Colonic mucosa (tissue), 4 donors: Measurements from ENCODE around the gene PLCB1. TPM values are rescaled to one million over a fixed set of nuclear protein-coding genes. Genes with fewer than 3 reads are reported as not detected.

Experiments
- DNase-seq: peaks from one replicate; pipeline ENCODE4 v3.0.0-alpha.2; 2020
- H3K27ac ChIP-seq: fragments of 200-600 bp; one replicate; pipeline ENCODE4 v1.8.0; 2021
- H3K27me3 ChIP-seq: fragments of 200-600 bp; one replicate; pipeline ENCODE4 v1.8.0; 2021
- H3K36me3 ChIP-seq: fragments of 200-600 bp; one replicate; pipeline ENCODE4 v1.8.0; 2021
- H3K4me1 ChIP-seq: fragments of 200-600 bp; one replicate; pipeline ENCODE4 v1.8.0; 2021; ENCODE audit warnings: mild to moderate bottlenecking
- H3K4me3 ChIP-seq: fragments of 200-600 bp; one replicate; pipeline ENCODE4 v1.8.0; 2021
- H3K9ac ChIP-seq, 2 donors: one replicate each; pipeline ENCODE4 v1.7.0; 2013; ENCODE audit warnings: control low read depth in 2 of 2, low read depth in 2 of 2, low read length in 2 of 2
- H3K9me3 ChIP-seq: fragments of 200-600 bp; one replicate; pipeline ENCODE4 v1.8.0; 2021
- intact Hi-C: fragments of 100-400 bp; cut with DNase I; formaldehyde crosslinking; loops from one replicate; pipeline ENCODE4 v1.14.1; 2022
- total RNA-seq, 2 donors: library from RNA; stranded (reverse); fragmentation: NEBNext Ultra II Directional in 1 of 2; extraction: Animal tissue kit (Norgen Biotek cat#: 25700) in 1 of 2; gene quantifications; one replicate each; pipeline ENCODE4 v1.2.1, GENCODE V29; 2021
- TF ChIP-seq, protein P1 (sequence below): fragments of 200-600 bp; IDR thresholded peaks from one replicate; pipeline ENCODE4 v1.8.0; 2022; ENCODE audit warnings: antibody characterized with exemption, mild to moderate bottlenecking
- donor health status: healthy.
- donor health status: DM: no; HTN: no; CAD: no.
- donor health status: DM: no; HTN: no; CAD: no.

PLCB1 gene
- total RNA-seq, 2 donors from 2014 or later, result 8.3 to 9.6 TPM

DNA sequence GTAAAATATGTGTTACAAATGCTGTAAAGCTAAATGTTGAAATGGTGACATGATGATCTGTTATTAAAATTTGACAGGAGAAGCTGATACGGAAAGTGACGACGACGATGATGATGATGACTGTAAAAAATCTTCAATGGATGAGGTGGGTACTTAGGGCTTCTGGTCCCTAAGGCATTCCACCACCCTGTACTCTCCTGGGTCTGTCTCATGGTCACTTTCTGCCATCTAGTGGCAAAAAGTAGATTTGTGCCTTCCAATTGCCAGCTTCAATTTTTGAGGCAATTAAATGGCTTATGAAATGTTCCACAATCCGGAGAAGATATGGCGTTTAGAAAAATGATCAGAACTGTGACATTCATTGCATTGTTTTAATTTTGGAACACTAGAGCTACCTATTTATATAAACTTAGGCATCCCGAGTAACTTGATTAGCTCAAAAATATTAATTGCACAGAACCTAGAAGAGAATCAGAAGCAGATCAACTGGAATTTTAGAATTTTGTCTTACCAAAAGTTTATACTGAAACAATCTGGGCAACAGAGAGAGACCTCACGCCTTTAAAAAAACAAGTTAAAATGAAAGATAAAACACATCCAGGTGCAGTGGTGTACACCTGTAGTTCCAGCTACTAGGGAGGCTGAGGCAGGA, 590.3 kb downstream of the PLCB1 start:
- DNase-seq, result peak; percentile 39
- Histone ChIP-seq H3K4me1 (no peaks in the 10 kb centered on the region), H3K9me3 (no peaks in the 10 kb centered on the region), H3K4me3 (no peak overlapping the region), H3K27me3 (no peaks in the 10 kb centered on the region), H3K9ac (no peak overlapping the region), H3K27ac (no peak overlapping the region), H3K36me3 (no peaks in the 10 kb centered on the region)
- TF ChIP-seq, protein P1, sequence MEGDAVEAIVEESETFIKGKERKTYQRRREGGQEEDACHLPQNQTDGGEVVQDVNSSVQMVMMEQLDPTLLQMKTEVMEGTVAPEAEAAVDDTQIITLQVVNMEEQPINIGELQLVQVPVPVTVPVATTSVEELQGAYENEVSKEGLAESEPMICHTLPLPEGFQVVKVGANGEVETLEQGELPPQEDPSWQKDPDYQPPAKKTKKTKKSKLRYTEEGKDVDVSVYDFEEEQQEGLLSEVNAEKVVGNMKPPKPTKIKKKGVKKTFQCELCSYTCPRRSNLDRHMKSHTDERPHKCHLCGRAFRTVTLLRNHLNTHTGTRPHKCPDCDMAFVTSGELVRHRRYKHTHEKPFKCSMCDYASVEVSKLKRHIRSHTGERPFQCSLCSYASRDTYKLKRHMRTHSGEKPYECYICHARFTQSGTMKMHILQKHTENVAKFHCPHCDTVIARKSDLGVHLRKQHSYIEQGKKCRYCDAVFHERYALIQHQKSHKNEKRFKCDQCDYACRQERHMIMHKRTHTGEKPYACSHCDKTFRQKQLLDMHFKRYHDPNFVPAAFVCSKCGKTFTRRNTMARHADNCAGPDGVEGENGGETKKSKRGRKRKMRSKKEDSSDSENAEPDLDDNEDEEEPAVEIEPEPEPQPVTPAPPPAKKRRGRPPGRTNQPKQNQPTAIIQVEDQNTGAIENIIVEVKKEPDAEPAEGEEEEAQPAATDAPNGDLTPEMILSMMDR, result peak; percentile 64
- intact Hi-C loops, result loop anchor here (5.0 to 10.0 kb wide), 3 partner anchors 590 to 788 kb away; partner anchors contain the start of gene PLCB1

DNA sequence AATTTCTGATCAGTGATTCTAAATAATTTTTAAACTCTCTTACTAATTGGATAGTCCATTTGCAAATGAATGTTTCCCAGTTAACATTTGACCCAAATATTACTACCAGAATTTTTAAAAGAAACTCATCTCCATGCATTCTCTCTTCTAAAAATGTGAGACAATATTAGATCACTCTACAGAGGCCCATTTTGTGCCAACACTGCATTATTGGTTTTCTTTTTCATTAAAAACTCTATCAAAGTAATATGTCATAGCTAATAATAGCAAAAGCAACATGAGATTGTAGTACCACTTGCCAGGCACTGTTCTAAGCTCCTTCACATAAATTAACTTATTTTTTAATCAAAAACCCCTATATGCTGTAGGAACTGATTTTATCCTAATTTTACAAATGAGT, 591.2 kb downstream of the PLCB1 start:
- no peaks in the 10 kb centered on the region for H3K27me3 ChIP-seq
- no peaks in the 10 kb centered on the region for H3K9me3 ChIP-seq
- TF ChIP-seq, protein P1, result no peak
- H3K4me3 ChIP-seq, result no peak overlapping the region
- no peak overlapping the region for H3K27ac ChIP-seq
- H3K4me1 ChIP-seq, result no peaks in the 10 kb centered on the region
- H3K9ac ChIP-seq, result no peak overlapping the region
- intact Hi-C loops, result loop anchor here (5.0 to 10.0 kb wide), 3 partner anchors 591 to 788 kb away; partner anchors contain the start of gene PLCB1
- H3K36me3 ChIP-seq, result no peaks in the 10 kb centered on the region
- DNase-seq, result no peak

GRCh38 chr20:8724884-8725283, 592.8 kb downstream of the PLCB1 start:
- no peak overlapping the region for H3K9ac ChIP-seq
- H3K27me3 ChIP-seq, result no peaks in the 10 kb centered on the region
- TF ChIP-seq, protein P1, result no peak
- no peak for DNase-seq
- no peaks in the 10 kb centered on the region for H3K4me1 ChIP-seq
- no peak overlapping the region for H3K27ac ChIP-seq
- H3K36me3 ChIP-seq, result no peaks in the 10 kb centered on the region
- no peak overlapping the region for H3K4me3 ChIP-seq
- intact Hi-C loops, result loop anchor here (5.0 to 10.0 kb wide), 3 partner anchors 593 to 790 kb away; partner anchors contain the start of gene PLCB1
- H3K9me3 ChIP-seq, result no peaks in the 10 kb centered on the region

GRCh38 chr20:8726460-8726859, 594.4 kb downstream of the PLCB1 start:
- no peak overlapping the region for H3K9ac ChIP-seq
- DNase-seq, result no peak
- TF ChIP-seq, protein P1, result no peak
- no peaks in the 10 kb centered on the region for H3K27me3 ChIP-seq
- no peak overlapping the region for H3K4me3 ChIP-seq
- no peaks in the 10 kb centered on the region for H3K4me1 ChIP-seq
- H3K9me3 ChIP-seq, result no peaks in the 10 kb centered on the region
- no peak overlapping the region for H3K27ac ChIP-seq
- no peaks in the 10 kb centered on the region for H3K36me3 ChIP-seq
- intact Hi-C loops, result loop anchor here (10.0 kb wide), 1 partner anchor 792 kb away; no protein-coding TSS in a partner anchor

DNA sequence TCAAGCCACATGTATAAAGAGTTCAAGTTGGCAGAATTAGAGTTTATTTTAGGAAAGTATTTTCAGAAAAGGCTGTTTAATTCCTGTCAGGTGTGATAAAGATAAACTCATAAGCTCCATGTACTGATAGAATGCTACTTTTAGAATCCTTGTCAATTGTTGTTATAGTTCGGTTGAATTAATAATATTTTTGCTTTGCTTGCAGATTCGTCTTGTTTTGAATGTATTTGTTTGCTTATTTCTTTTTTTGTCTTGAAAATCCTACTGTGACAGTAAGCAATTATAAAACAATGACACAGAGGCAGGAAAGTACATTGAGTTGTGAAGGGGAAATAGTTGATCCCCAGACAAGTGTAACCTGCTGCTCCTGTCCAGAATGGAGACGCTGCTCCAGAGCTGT, 602.9 kb downstream of the PLCB1 start:
- intact Hi-C loops, result no loop called here
- TF ChIP-seq, protein P1, result no peak
- DNase-seq, result no peak
- Histone ChIP-seq H3K27me3 (no peaks in the 10 kb centered on the region), H3K4me1 (no peaks in the 10 kb centered on the region), H3K27ac (no peak overlapping the region), H3K9me3 (no peaks in the 10 kb centered on the region), H3K9ac (no peak overlapping the region), H3K36me3 (no peaks in the 10 kb centered on the region), H3K4me3 (no peak overlapping the region)
